GM13977 (cell line): ENCODE data around the gene MRC1.

Experiments used
- DNase-seq: peaks from one replicate; pipeline ENCODE4 v3.0.0; 2012; ENCODE audit warnings: low spot score
- in situ Hi-C: fragments of 300-500 bp; cut with MboI; formaldehyde crosslinking; loops from one replicate; pipeline ENCODE4 v1.12.0; 2022; ENCODE audit warnings: low sequenced_read_pairs, low pct_unique_long_range_greater_than_20kb, mixed read lengths, inconsistent platforms; ENCODE audit not compliant: unreplicated experiment
- TF ChIP-seq, protein P1 (sequence below): IDR thresholded peaks from 2 replicates; pipeline ENCODE4 v1.5.1; 2012; ENCODE audit warnings: mild to moderate bottlenecking, control low read depth; ENCODE audit not compliant: insufficient read depth; ENCODE audit errors: extremely low read depth, missing control alignments

The MRC1 gene

DNA sequence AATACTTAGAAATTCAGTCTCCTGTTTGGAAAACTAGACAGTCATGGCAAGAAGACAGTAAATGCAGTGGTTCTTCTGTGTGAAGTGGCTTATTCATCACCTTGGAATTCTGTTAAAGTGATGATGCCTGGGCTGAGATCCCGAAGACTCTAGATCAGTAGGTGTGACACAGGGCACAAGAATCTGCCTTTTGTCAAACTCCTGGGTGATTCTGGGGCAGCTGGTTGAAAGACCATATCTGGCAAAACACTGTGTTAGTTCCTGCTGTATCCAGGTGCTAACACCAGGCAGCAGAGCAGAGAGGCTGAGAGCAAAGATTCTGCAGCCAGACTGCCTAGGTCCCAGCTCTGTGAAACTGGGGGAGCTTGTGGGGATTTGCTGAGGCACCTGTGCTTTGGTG, 26.5 kb downstream of the MRC1 start:
- in situ Hi-C loops = no loop called here
- DNase-seq = no peak
- TF ChIP-seq, protein P1, sequence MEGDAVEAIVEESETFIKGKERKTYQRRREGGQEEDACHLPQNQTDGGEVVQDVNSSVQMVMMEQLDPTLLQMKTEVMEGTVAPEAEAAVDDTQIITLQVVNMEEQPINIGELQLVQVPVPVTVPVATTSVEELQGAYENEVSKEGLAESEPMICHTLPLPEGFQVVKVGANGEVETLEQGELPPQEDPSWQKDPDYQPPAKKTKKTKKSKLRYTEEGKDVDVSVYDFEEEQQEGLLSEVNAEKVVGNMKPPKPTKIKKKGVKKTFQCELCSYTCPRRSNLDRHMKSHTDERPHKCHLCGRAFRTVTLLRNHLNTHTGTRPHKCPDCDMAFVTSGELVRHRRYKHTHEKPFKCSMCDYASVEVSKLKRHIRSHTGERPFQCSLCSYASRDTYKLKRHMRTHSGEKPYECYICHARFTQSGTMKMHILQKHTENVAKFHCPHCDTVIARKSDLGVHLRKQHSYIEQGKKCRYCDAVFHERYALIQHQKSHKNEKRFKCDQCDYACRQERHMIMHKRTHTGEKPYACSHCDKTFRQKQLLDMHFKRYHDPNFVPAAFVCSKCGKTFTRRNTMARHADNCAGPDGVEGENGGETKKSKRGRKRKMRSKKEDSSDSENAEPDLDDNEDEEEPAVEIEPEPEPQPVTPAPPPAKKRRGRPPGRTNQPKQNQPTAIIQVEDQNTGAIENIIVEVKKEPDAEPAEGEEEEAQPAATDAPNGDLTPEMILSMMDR = no peak

DNA sequence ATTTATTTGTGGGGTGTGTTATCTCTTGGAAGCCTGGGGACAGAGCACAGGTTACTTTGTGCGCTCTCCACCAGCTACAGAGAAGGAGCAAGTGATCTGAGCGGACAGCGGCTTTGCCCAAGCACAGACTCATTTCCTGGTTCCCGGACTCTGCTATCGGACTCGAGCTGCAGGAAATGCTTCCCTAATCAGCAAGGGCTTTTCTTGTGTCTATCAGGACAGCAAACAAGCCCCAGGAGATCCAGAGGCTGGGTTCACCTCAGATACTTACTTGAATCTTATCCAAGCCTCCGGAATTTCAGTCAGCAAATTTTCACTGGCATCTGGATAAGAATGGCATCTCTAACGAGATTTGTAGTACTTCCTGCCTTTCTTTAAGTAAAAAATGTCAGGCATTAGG, 27.8 kb downstream of the MRC1 start:
- in situ Hi-C loops = no loop called here
- TF ChIP-seq, protein P1 = no peak
- no peak for DNase-seq

DNA sequence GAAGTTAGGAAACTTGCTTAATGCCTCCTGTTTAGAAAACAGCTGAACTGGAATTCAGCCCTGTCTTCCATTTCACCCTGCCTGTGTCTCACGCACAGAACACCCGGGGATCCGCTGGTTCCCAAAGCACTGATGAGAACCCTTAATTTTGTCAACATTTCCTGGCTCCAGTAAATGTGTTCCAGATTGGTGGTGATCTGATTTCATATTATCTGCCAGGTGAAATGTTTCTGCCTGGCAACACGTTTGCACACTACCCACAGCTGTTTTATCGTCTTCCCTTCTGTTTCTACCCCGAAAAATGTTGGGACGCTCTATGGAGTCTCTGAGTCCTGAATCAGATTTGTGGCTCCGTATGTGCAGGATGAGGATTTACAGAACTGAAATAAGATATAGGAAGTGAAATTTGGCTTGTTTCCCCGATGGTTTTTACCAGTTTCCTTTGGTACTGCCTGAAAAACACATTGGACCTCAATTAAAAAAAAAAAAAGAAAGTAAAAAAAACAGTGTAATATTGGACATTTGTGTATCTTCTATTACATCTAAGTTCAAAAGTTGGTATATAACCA, 29.0 kb downstream of the MRC1 start:
- TF ChIP-seq, protein P1 = no peak
- in situ Hi-C loops = no loop called here
- no peak for DNase-seq

DNA sequence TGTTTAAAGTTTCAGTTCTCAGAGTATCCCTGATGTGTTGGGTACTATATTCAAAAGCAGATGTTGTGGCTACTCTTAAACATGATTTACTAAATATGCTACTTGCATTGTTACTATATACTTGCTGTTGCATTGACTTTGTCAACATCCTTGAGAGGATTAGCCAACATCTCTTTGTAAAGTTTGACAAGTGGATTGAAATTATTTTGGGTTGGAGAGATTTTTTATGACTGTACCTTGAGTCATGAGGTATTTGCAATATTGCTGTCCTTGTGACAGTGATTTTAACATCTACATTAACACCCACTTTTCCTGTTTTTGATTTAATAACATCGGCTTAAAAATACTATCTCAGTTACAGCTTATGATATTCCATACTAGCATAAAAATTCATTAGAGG, 31.9 kb downstream of the MRC1 start:
- in situ Hi-C loops = no loop called here
- TF ChIP-seq, protein P1 = no peak
- DNase-seq = no peak

DNA sequence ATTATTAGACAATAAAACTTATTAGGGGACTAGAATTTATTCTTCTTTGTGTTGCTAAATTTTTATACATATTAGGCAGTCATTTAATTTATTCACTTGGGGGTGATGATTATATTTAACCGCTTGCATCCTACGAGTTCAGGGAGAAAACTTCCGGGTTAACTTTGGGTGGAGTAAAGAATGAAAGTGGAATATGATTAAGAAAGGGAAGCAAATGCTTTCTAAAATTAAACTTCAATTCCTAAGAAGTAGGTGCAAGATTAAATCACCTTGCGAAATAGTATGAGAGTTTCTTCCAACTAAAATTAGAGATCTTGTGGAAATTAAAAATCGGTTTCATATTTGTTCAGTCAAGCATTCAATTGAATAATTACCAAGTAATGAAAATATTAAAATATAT, 33.5 kb downstream of the MRC1 start:
- TF ChIP-seq, protein P1 = no peak
- DNase-seq = no peak
- in situ Hi-C loops = no loop called here

DNA sequence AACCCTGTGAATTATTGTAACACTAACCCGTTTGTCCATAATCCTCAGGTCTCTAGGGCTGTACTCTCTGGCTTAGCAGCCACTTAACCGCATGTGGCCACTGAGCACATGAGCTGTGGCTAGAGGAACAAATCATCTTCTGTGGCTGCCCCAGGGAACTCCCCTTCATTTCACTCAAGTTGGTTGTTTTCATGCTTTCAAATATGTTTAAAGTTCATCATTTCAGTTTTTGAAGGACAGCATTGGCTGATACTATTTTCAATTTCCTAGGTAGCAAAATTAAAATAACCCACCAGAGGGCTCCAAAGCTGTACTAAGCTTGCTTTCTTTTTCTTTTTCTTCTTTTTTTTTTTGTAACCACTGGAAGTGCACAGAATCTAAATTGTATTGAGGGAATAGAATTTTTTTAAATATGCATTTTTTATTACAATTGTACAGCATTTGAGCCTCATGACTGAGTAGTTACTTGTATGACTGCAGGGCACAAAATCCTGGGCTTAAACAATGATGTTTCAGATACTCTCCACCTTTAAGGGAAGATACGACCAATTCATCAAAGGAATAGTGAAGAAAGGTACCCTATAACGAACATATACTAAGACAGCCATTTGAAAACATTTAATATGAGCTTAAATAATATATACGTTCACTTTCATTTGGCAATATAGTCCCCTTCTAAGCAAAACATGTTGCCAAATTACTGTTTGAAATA, 38.6 kb downstream of the MRC1 start:
- TF ChIP-seq, protein P1 = peak; percentile 18
- no peak for DNase-seq
- in situ Hi-C loops = no loop called here
